HG02642 (cell line): ENCODE measurements around the gene ACTL8.
"Not testable (repeated sequence)": the region's sequence is repeated elsewhere in the genome, so short reads cannot be mapped to it uniquely, and the experiment has no call there.

ENCODE experiments used
- ATAC-seq: cut with Tn5 transposase; IDR thresholded peaks from one replicate; pipeline ENCODE4 v1.9.1; 2021; ENCODE audit warnings: mild to moderate bottlenecking; ENCODE audit not compliant: unreplicated experiment, poor library complexity

The ACTL8 gene

DNA sequence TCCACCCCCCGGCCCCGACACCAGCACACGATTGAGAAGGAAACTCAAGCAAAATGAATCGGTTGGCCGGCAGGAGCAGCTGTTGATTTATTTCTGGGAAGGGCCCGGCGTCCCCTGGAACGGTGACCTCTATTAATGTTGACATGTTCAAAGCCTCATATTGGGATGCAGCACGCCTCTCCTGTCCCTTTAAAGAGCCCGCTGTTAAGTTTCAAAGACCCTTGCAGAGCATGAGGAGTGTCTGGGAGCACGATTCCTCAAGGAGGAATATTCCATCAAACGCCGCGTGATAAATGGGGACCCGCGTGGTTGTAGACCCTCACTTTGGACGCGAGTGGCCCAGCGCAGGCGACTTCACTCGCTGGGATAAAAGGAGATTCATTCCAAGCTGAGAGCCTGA, 21.5 kb upstream of the ACTL8 start:
- ATAC-seq, result no peak

DNA sequence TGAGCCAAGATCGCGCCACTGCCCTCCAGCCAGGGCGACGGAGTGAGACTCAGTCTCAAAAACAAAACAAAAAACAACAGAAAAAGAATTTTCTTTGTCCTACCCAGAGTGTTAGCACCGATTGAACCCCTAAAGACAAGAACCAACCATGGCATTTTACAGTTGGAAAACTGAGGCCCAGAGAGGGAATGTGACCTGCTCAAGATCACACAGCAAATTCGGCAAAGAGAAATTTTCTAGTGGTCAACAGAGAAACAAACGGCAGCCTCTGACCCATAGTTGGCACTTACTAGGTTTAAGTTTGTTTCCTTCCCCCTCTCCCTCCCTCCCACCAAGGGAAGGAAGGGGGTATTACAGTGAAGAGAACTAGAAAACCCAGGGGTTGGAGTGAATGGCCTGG, 20.5 kb upstream of the ACTL8 start:
- no peak for ATAC-seq

DNA sequence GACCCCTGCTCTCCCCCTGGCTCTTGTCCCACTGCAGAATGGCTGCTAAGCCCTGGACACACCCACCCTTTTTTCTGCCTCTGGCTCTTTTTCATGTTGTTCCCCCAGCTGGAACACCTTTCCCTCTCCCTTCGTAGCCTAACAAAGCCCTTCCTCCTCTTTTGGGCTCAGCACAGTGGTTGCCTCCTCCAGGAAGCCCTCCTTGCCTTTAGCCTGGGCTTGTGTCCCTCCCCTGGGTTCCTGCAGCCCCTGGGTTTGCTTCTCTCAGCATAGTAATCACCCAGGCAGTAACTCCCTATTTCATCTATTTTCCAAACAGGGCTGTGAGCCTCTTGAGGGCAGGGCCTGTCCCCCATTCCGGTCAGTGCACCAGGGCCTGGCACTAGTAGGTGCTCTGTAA, 19.8 kb upstream of the ACTL8 start:
- no peak for ATAC-seq

DNA sequence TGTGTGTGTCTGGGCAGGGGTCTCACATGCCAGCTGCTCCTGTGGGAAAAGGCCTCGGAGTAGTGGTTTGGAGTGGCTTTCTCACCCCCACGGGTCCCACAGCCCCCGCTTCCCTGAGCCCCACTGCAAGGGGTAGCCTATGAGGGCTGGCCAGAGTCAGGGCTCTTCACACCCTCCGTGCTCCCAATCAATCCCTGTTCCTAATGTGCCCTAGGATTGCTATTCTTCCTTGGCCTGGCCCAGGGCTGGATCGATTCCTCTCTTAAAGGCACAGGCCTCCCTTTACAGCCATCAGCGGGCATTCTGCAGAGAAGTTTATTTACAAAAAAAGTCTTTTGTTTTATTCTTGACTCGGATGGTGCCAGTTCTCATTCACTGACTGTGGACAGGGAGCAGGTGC, 19.3 kb upstream of the ACTL8 start:
- no peak for ATAC-seq

DNA sequence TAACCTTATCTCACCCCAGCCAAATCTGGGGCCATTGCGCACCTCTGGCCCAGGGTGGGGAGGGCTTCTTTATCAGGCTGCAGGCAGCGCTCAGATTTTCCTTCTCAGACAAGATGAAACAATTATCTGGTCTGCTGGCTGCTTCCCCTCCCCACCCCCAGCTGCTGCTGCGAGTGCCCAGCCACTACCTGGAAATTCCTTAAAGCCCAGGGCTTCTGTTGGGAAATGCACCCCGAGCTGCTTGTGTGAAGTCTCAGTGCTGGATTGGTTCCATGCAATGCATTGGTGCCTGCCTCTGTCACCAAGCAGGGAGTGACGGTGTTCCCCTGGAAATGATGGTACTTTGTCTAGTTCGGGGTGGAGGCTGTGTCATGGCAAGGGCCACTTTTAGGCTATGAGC, 18.5 kb upstream of the ACTL8 start:
- no peak for ATAC-seq

DNA sequence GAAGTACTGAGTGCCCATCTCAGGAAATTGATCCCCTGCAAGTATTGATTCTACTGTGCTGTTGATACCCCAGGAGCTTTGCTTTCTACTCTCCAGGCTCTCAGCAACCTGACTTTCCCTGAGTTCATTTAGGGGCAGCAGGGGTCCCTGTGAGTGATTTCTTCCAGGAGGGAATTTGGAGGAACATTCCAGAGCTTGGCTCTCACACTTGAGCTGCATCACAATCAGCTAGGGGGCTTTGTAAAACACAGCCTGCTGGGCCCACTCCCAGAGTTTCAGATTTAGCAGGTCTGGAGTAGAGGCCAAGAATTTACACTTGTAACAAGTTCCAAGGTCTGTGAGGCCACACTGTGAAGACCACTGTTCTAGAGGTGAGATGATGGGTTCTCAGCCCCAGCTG, 16.1 kb upstream of the ACTL8 start:
- ATAC-seq, result no peak

DNA sequence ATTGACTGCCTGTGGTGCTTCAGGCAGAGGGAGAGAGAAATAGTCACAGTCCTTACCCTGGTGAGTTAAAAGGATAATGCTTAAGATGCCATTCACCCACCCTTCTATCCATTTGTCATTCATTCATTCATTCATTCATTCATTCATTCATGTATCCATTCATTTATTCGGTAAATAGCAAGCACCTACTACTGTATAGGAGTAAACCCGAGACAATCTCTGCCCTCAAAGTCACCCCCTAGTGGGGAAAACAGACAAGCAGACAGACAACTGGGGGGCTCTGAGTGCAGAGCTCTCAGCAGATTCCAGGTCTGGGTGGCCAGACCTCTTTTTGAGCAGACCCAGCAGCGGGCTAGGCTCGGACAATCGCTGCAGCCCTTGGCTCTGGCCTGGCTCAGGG, 14.1 kb upstream of the ACTL8 start:
- no peak for ATAC-seq

DNA sequence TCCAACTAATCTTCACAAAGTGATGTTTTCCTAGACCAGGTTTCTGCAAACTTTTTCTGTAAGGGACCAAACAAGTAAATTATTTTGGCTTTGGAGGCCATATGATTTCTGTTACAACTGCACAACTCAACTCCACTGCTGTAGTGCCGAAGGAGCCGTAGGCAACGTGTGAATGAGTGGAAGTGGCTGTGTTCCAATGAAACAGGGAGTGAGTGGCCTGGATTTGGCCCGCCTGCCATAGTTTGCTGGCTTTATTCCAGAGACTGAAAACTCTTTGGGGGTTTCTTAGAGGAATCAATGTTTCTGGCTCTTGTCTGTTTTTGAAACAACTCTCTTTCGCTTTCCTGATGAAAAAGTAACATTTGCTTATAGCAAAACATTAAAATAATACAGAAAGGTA, 12.6 kb upstream of the ACTL8 start:
- no peak for ATAC-seq

DNA sequence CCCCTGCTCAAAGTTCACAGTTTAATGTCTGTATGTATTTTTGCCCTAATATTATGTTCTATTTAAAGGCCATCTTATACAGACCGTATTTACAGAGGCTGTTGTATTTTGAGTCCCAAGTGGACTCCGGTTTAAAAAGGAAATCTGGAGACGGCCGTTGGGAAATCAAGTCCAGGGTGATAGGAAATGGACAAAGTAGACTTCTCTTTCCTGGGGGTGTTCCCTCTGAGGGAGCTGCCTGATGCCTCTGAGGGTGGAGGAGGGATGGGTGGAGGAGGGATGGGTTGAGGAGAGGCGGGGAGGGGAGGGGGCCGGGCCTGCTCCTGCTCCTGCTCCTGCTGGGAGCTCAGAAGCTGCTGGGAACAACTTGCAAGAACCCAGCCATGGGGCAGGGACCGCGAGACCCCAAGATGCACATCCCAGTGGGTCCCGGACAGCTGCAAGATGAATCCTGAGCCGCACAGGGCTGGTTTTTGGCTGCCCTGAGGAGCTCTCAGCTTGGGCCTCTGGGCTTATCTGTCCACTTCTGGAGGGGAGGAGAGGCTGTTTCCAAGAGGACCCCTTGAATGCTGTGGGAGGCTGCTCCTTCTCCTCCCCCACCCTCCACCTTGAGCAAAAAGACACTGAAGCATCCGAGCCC, 12.0 kb upstream of the ACTL8 start:
- ATAC-seq, result no peak

DNA sequence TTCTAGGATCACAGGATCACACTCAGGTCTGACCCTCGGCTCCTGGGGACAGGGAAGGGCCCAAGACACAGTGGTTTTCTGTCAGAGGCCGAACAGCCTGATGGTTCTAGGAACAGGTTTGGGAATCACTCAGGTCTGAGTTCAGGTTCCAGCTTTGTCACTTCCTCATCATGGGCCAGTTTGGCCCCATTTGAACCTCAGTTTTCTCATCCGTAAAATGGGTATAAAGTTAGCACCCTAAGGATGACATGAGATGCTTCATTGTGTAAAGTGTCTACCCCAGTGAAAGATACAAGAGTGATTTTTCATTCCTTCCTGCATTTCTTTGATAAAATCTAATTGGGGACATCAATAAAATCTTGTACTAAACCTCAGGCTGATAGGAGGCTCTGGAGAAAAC, 11.2 kb upstream of the ACTL8 start:
- ATAC-seq, result no peak

DNA sequence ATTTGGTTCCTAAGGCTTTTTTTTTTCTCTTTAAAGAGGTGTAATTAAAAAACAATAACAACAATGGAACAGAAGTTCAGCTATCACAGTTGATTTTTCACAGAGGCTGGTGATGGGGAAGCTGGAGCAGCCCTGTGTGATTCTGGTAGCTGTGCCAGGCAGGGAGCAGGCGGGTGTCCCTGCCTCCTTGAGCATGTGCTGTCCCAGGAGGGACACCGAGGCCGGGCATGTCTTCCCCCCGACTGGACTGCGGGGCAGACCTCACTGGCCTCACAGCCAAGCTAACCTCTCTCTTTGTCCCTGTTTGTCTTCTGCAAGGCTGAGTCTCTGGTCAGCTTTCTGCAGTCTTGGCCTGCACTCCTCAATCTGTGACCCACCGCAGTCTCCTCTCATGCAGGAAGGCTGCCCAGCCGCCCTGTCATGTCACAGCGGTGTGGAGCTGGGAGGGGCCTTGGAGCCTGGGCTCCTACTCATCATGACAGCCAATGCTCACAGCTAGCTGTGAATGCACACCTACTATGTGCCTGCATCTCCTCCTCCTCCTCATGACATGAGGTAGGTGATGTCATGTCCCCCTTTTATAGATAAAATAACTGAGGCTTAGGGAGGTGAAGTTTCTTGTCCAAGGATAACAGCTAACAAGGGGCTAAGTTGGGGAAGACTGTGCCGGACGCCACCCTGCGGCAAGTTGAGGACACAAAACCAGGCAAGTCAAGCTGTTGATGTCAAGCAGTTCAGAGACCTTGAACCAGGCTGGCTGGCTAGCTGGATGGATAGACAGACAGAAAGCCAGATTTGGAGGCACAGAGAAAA, 10.3 kb upstream of the ACTL8 start:
- ATAC-seq, result no peak

DNA sequence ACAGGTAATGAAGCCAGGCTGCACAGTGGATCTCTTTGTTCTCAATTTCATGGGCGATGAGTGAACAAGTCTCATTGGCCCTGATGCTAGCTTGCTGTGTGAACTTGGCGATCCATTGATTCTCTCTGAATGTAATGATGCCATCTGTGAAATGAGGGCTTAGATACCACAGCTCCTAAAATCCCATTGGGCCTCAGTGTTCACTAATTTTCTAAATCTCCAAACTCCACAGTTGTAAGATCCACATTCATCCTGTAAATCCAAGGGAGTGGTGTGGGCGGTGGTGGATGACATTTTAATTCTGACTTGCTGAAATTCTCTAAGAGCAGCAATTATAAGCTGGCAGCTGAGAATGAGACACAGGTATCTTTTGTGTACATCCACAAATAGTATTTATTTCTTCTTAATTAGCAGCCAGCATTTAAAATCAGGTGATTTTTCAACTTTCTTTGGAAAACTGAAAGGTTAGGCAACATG, 9.6 kb upstream of the ACTL8 start:
- no peak for ATAC-seq

DNA sequence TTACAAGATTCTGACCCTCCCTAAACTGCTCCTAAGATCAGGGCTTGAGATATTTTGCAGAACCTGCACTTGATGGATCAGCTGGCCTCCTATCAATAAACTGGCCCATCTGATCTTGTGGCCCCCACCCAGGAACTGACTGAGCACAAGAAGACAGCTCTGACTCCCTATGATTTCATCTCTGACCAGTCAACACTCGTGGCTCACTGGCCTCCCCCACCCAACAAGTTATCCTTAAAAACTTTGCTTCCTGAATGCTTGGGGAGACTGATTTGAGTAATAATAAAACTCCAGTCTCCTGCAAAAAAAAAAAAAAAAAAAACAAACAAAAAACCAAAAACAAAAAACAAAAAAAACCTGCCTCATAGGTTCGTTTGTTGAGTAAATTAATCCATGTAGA, 8.9 kb upstream of the ACTL8 start:
- not testable (repeated sequence) for ATAC-seq

DNA sequence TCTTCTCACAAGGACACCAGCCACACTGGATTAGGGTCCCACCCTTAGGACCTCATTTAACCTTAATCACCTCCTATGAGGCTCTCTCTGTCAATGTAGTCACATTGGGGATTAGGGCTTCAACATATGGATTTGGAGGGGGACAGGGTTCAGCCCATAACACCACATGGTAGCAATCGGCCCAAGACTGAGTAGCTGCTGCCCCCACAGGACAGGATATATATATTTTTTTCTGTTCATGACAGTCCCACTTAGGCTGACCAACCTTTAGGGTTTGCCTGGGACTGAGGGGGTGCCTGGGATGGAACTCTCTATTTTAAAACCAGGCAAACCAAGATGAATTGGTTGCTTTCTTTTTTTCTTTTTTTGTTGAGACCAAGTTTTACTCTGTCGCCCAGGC, 8.2 kb upstream of the ACTL8 start:
- ATAC-seq, result no peak

DNA sequence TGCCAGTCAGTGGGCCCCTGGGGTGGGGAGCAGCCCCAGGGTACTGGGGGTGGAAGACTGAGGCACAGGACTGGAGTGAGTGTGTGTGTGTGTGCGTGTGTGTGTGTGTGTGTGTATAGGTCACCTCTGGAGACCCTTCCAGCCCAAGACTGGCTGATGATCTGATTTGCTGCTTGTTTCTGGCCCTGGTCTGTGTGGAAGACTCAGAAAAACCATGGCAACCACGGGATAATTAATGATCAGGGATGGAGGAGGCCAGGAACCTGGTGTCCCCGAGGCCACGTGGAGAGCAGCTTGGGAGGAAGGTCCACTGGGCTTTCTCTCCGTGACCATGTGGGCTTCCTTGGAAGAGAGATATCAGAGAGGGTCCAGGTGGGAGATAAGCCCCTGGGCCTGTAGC, 4.8 kb upstream of the ACTL8 start:
- ATAC-seq, result no peak

DNA sequence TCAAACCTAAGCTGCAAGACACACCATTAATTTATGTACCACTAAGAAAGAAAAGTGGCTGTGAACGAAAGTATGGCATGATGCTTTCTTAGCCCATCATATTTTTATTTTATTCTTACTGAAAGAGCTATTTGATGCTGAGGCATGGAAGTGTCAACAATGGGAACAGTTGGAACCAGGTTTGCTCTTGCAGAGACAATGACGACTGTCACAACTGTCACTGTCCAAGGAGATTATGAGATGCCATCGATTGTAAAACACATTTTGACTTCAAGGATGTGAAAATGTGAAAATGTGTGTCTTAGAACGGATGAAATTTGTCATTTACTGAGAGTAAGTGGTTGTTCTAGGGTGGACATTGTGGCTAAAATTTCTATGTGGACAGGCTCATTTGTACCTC, 2.8 kb upstream of the ACTL8 start:
- ATAC-seq, result no peak

DNA sequence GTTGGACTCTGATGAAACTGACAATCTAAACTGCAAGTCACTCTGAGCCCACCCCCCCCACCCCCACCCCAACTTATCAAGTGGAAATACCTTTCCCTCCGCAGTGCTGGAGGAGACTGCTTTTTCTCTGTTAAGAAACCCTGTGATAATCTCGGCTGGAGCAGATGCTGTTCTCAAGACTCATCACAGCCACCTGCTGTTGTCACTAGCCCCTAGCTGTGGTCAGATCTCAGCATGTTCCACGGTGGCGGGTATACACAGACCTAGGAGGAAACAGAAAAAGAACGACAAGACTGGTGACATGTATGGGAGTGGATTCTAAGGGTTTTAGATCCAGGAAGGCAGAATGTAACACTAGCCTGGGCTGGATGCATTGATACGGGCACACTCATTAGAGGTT, 2.3 kb downstream of the ACTL8 start:
- no peak for ATAC-seq

DNA sequence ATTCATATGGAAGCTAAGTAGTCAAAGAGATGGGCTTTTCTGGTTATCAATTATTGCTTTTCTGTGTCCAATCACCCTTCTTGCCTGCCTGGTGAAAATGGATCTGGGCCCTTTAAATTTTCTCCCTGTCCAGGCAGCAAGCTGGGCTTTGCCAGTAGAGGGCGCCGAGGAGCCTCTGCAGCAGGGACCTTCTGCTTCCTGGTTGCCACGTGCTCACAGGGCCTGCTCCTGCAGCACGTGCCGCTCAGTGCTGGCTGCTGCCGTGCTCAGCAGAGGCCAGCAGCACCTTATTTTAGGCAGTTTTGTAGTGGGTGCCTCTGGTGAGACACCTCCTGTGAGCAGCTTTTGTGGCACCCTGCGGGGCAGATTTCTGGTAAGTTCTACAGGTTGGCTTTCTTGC, 4.0 kb downstream of the ACTL8 start:
- no peak for ATAC-seq

DNA sequence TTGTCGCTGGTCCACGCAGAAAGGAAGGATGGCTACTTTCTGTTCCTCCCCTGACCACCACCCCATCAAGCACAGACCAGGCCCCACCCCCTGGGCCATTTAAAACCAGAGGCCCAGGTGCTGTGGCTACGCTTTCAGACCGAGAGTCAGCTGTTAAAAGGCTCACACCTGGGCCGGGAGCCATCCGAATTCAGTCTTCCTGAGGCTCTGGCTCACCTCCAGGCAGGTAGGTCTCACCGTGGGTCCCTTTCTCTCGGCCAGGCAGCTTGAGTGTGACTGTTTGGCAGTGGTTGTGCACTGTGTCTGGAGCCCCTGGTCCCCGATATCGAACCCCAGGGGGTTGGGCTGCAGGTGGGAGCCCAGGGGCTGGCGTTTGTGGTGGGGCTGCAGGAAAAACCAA, 7.2 kb downstream of the ACTL8 start:
- ATAC-seq, result no peak

DNA sequence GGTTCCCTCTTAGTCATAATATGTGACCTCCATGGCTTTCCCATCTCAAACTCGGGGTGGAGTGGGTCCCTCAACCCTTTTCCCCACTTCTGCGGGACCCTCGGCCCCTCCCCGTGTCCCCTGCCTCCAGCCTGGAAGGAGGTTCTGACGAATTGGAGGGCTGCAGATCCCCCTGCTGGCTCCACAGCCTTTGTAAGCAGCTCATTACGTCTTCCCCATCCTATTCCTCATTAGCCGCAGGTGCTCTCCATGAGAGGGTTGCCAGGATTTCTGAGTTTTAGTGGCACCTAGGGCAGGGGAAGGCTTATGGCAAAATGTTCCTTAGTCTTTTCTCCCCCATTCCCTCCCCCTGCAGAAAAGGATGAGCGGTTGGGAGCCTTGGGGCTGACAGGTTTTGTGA, 8.3 kb downstream of the ACTL8 start:
- no peak for ATAC-seq

DNA sequence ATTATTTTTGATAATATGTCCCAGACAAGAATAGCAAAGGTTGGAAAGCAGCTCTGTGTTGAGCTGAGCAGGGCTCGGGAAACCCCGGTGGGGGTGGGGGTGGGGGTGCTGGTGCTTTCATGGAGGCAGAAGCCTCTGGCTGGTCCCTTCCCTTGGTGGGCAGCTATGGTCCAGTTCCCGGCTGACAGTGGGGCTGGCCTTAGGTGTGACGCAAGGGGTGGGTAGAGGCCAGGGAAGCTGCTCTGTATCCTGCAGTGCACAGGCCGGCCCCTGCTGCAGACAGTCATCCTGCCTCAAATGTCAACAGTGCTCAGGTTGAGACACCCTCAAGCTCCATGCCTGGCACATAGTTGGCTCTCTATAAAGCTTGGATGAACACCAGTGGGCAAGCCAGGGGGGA, 8.9 kb downstream of the ACTL8 start:
- ATAC-seq, result no peak

DNA sequence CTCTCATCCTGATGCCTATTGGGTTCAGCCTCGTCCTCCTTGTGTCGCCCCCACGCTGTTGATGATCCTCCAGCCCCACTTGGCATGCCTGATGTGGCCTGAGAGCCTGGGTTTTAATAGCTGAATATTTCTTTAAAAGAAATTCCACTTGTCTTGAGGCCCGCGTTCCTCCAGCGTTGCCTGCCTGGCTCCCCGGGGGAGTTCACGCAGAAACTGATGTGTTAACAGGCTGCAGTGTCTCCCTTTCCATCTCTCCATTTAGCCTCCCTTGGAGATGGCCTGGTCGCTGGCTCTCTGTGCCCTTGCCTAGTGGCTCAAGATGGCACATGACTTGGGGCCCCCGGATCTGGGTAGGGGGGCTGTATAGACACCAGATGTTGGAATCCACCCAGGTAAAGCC, 9.5 kb downstream of the ACTL8 start:
- ATAC-seq, result no peak
